Measurements from ENCODE around the gene DNM2. TPM values are rescaled to one million over a fixed set of nuclear protein-coding genes. Genes with fewer than 3 reads are reported as not detected.
"Not testable (repeated sequence)": the region's sequence is repeated elsewhere in the genome, so short reads cannot be mapped to it uniquely, and the experiment has no call there.

DNM2 gene
- total RNA-seq, 1 donor from 2014 or later: 38.3 TPM

DNA sequence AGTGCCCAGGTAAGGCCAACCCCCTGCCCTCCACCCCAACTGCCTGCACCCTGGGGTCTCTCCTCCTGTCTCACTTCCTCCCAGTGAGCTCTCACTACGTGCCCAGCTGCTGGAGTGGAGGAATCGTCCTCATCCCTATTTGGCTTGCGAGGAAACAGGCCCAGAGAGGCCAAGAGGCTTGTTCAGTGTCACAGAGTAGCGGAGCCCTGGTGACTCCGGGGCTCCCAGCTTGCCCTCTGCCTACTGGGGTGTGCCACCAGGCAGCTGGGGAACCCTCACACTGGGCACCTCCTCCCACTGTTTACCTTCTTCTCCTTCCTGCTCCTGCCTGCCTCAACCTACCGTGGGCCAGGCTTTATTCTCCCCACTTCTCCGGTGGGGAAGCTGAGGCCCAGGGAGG is 112.5 kb downstream of the DNM2 start:
- no peak for DNase-seq (ENCODE audit: low spot score in 2 of 2)
- FAIRE-seq: no peak

DNA sequence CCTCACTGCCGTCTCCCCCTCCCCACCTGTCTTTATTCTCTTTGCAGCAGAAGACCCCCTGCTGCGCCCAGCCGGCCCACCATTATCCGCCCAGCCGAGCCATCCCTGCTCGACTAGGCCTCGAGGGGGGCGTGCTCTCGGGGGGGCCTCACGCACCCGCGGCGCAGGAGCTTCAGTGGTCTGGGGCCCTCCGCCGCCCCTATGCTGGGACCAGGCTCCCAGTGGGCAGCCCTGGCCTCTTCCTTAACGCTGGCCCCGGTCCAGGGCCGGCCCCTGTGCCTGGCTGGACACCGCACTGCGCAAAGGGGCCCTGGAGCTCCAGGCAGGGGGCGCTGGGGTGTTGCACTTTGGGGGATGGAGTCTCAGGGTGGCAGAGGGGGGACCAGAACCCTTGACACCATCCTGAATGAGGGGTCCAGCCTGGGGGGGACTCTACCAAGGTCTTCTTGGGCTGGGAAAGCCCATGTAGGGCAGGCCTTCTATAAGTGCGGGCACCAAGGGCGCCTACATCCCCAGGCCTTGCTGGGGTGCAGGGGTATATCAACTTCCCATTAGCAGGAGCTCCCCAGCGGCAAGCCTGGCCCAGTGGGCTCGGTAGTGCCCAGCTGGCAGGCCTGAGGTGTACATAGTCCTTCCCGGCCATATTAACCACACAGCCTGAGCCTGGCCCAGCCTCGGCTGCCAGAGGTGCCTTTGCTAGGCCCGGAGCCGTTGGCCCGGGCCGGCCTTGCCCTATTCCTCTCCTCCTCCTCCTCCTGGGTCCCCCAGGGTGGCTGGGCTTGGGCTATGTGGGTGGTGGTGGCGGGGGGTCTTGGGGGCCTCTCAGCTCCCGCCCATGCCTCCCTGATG is 113.3 kb downstream of the DNM2 start:
- DNase-seq (ENCODE audit: low spot score in 2 of 2) (no peak), FAIRE-seq (no peak)

DNA sequence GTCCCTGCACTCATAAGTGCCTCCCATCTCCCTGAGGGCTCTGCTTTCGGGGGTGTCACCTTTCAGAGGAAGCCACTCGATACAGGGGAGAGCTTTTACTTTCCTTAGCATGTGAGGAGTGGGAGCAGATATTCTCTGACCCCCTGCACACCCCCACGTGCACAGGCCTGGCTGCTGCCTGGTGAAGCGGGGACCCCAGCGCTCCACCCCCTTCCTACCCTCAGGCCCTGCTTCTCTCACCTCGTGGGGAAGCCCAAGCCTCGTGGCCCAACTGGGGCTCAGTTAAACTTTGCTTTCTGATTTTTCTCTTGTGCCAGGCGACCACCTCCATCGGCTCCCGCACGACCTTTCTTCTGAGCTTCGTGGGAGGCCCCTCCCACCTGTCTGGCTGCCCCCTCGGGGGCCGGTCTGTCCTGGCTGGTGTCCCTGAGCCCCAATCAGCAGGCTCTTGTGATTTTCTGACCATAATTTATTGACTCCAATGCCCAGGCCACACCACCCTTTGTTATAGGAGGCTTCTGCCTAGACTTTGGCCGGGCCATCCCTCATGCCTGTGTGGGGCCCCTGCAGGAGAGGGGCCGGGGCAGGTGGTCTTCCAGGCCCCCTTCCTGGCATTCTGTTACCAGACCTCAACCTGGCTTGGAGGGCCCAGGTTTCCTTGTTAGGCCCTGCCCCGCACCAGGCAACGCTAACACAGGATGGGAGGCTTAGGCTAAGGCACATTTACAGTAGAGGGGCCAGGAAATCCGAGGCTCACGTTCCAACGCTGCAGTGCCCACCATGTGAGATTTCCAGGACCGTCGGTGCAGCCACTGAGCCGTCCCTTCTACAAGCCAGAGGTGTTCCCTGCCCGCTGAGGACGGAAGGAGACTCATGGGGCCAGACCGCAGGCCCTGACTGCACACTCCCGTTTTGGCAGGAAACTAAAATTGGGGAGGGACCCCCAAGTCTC is 114.4 kb downstream of the DNM2 start:
- FAIRE-seq (no peak), DNase-seq (ENCODE audit: low spot score in 2 of 2) (no peak)

DNA sequence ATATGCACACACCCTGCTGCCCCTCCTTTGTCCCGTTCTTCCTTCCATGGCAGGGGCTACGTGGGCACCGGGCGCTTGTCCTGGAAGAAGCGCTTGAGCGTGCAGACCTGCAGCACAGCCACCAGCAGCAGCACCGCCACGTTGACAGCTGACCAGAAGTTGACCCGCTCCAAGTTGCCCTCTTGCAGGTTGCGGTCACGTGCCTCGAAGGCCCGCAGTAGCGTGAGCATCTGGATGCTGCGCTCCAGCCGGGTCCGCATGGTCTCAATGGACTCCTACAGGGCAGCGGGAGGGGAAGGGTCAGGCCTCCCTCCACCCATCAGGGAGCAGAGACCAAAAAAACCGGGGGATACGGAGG is 115.0 kb downstream of the DNM2 start:
- no peak for DNase-seq (ENCODE audit: low spot score in 2 of 2)
- no peak for FAIRE-seq

DNA sequence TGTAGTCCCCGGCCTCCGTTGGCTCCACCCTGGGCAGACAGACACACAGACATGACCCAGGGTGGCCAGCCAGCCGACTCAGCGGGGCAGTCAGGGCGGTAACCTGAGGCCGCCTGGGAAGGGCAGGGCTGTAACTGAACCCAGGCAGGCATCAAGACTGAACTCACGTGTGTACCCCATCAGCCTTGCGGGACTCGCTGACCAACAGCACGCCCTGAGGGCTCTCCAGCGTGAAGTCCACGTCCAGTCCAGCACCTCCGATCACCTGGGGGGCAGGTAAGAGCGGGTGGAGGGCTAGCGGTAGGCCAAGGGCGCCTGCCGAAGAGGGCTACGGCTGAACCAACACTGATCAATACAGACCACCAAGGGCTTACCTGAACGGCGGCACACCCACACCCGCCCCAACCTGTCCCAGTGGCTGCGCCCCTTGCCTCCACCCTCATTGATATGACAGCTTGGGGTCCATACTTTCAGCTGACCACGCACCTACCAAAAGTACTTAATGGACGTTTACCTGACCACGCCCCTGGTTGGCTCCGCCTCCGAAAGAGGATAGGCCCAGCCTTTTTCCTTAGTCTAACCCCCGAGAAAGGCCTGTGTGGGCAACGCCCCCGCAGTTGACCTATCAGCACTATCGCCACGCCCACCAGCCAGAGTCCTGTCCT is 117.3 kb downstream of the DNM2 start:
- DNase-seq (ENCODE audit: low spot score in 2 of 2) (no peak), FAIRE-seq (no peak)

DNA sequence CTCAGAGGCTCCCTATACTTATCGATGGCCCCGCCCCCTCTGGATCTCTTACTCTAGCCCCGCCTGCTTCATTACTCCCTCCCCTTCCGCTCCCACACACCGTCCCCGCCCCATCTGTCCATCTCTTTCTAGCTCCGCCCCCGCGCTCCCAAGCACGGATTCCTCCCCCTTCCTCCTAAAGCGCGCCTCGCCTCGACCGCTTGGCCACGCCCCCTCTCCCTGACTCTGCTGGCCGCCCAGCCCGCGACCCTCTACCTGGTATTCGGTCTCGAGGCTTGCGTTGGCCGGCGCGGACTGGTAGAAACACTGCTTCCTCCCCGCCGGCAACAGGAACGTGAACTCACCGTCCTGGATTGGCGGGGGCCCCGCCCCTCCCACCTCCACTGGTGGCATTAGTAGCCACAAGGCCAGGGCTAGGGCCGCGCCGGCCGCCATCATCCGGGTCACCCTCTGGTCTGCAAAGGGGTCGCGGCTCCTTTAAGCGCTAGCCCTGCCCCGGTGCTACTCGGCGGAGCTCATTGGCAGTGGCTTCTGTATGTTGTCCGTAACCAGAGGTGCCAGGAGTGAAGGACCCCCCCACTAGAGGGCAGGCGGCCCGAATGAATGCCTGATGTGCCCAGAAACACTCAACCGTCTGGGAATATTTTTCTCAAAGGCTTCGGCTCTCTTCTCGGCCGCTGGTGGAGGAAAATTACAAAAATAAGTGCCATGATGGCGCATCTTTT is 118.0 kb downstream of the DNM2 start, which contains the start of gene TMED1:
TMED1 (minus strand) TSS at position 459 of the 725 bp plus-strand sequence; CDS start at position 438, 21 bp downstream.
- DNase-seq (ENCODE audit: low spot score in 2 of 2): peak; percentile 91 to 98
- no peak for FAIRE-seq

DNA sequence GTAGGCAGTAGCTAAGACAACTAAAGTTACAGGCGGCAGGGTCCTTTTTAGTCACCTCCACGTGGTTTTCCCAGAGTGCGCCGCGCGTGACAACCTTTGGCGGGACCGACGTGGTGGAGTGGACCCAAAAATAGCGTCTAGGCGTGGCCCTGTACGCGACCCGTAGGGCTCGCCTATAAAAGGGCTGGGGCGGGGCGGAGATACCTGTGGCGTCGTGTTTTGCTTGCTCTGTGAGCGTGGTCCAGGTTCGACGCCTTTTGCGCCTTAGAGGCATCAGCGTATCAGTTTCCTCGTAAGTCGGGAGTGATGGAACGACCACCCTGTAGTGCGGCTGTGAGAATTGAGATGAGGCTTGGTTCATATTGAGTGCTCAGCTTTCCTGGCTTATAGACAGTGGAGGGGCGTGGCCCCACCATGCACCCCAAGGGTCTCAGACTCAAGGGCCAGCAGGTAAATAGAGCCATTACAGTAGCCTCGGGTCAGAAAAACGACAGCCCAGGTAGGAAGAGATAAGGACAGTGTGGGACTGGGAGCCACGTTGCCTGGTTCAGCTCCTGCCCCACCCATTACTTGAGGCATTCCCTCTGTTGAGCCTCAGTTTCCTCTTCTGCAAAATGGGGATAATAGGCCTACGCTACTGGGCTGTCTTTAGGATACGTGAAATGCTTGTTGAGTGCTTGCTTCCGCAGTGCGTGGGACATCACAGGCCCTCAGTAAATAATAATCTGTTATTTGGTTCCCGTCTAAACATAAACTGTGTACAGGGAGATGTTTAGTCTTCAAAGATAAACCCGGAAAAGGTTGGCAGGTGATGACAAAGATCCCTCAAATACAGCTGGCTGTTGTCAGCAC is 118.8 kb downstream of the DNM2 start:
- FAIRE-seq (no peak), DNase-seq (ENCODE audit: low spot score in 2 of 2) (peak in 1 of 2 donors; percentile 76)

DNA sequence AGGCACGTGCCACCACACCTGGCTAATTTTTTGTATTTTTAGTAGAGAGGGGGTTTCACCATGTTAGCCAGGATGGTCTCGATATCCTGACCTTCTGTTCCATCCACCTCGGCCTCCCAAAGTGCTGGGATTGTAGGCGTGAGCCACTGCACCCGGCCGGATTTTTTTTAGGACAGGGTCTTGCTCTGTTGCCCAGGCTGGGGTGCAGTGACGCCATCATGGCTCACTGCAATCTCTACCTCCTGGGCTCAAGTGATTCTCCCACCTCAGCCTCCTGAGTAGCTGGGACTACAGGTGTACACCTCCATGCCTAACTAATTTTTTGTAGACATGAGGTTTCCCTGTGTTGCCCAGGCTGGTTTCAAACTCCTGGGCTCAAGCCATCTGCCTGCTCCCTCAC is 119.8 kb downstream of the DNM2 start:
- DNase-seq (ENCODE audit: low spot score in 2 of 2); FAIRE-seq: not testable (repeated sequence)

DNA sequence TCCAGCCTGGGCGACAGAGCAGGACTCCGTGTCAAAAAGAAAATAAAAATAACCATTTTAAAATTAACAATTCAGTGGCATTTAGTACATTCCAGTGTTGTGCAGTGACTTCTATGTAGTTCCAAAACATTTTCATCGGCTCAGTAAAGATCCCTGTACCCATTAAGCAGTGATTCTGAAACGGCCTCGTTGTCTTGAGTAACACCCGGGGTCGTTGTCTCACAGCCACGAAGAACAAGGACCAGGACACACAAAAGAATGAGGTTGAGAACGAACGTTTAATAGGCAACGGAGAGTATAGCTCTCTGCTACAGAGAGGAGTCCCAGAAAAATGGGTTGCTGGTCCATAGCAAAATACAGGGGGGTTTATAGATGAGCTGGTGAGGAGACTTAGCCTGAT is 120.5 kb downstream of the DNM2 start:
- DNase-seq (ENCODE audit: low spot score in 2 of 2) (no peak), FAIRE-seq (no peak)

DNA sequence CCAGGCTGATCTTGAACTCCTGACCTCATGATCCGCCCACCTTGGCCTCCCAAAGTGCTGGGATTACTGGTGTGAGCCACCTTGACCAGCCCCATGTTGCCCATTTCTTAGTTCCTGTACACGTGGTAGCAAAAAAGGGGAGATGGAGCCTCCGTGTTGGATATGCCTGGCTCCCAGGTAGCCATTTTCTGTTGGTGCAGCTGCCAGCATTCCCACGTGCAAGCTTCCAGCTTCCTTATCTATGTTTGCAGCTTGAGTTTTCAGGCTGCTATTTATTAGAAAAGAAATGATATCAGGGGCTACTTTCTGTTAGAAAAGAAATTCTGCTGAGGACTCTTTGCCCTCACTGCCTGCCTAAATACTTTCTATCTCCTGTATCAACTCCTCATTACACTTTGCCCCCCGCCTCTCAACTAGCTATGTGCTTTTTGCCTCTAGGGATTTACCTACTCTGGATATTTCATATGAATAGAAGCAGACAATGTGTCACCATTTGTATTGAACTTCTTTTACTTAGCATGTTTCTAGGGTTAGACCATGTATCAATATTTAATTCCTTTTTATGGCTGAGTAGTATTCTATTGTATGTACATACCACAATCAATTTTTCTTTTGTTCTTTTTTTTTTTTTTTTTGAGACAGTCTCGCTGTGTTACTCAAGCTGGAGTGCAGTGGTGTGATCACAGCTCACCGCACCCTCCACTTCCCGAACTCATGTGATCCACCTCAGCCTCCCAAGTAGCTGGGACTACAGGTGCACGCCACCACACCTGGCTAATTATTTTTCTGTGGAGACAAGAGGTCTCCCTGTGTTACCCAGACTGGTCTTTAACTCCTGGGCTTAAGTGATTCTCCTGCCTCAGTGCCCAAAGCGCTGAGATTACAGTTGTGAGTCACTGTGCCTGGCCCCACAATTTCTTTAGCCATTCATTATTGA is 121.5 kb downstream of the DNM2 start:
- FAIRE-seq (no peak), DNase-seq (ENCODE audit: low spot score in 2 of 2) (no peak)

DNA sequence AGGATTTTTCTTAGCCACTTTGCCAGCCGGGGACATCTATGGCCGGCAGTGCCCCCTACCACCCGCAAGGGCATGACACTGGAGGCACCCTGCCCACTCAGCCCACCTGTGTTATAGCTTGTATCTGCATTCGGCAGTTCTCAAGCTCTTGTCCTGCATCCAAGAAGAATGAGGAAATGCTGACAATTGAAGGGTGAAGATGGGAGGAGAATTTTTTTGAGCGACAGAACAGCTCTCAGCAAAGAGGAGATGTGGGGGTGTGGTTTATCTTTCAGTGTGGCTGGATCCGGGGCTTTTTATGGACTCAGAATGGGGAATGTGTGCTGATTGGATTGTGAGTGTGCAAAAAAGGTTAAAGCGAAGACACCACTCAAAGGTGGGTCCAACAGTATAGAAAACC is 124.9 kb downstream of the DNM2 start:
- FAIRE-seq (no peak), DNase-seq (ENCODE audit: low spot score in 2 of 2) (no peak)

DNA sequence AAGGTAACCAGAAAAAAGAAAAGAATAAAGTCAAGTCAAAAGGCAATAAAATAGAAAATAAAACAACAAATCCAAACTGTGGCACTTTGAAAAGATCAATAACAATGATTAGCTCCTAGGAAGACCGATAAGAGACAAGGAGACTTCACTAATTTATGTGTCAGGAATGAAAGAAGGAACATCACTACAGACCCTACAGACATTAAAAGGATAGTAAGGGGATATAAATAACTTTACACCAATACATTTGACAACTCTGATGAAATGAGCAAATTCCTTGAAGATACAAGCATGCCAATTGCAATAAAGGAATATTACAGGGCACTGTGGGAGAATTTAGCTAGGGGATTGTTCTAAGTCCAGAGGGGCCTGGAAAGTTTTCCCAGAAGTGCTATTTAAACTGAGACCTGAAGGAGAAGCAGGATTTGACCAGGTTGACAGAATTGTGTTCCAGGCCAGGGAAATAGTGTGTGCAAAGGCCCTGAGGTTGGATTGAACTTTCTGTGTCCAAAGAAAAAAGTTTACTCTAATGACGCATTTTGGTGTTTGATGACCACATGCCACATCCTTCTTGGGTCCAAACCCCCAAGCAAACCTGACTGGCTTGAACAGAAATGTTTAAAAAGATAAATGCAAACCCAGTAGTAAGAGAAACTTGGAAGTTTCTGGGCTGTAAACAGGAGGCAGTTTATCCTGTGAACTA is 128.8 kb downstream of the DNM2 start:
- no peak for FAIRE-seq
- no peak for DNase-seq (ENCODE audit: low spot score in 2 of 2)

DNA sequence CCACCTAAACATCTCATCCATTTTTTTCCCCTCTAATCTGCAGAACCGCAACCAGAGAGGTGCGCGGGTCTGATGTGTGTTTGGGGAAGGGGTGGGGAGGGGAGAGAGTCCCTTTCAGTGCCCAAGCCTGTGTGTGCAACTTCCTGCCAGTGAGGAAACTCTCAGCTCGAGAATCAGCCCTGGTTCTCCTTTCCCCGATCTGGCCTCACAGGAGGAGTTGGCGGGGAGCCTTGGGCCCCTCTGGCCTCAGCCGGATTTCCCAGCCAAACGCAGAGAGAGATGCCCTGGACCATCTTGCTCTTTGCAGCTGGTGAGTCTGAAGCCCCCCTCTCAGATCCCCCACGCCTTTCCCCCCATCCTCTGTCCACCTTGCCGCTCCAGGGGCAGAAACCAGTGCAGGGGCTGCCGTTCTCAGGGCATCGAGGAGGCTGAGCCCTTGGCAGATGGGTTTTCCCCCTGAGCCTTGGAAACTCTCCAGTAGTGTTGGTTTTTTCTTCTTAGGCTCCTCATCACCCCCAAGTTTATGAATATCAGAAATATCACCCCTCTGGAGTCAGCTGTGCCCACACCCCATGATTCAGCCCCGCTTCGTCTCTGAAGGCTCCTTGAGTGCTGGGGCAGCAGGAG is 130.5 kb downstream of the DNM2 start, which contains the start of gene C19orf38:
C19orf38 (plus strand) TSS at position 186 of the 627 bp plus-strand sequence; CDS start at position 280, 94 bp downstream.
- FAIRE-seq (no peak), DNase-seq (ENCODE audit: low spot score in 2 of 2) (no peak)

DNA sequence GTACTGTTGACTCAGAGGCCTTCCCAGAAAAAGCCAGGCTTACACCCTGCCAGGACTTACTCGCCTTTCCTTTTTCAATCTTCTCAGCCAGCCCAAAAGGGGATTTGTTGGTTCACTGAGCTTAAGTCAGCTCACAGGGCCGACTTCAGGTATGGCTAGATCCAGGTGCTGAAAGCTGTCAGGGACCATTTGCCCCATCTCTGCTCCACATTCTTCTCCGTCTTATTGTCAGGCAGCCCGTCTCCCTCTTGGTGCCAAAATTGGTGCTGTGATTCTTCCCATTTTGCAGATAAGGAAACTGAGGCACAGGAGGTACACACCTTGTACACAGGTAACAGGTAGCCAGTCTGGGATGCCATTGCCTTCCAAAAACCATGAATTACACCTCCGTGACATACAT is 132.8 kb downstream of the DNM2 start:
- FAIRE-seq (no peak), DNase-seq (ENCODE audit: low spot score in 2 of 2) (no peak)

DNA sequence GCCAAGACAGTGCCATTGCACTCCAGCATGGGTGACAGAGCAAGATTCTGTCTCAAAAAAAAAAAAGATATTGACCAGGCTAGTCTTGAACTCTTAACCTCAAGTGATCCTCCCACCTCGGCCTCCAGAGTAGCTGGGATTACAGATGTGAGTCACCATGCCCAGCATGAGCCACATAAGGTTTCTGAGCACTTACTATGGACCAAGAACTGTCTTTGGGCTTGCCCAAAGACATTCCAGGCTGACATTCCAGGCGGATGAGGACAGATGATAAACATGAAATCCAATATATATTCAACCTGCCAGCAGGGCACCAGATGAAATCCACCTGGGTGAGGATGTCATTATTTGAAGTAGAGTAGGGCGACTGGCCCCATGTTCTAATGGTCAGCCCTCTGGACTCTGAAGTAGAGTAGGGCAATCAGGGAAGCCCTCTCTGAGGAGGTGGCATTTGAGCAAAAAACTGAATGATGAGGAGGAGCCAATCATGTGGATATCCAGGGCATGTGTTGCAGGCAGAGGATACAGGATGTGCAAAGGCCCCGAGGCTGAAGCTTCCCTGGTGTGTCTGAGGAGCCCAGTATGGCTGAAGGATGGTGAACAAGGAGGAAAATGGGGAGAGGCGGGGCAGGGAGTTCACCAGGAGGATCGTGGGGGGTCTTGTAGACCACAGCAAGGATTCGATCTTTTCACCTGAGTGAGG is 134.4 kb downstream of the DNM2 start:
- no peak for DNase-seq (ENCODE audit: low spot score in 2 of 2)
- no peak for FAIRE-seq

DNA sequence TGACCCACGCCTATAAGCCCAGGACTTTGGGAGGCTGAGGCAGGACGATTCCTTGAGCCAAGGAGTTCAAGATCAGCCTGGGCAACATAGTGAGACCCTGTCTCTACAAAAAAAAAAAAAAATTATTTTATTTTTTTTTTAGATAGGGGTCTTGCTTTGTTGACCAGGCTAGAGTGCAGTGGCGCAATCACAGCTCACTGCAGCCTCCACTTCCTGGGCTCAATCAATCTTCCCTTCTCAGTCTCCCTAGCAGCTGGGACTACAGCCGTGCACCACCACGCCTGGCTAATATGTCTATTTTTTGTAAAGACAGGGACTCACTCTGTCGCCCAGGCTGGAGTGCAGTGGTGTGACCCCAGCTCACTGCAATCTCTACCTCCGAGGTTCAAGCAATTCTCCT is 135.1 kb downstream of the DNM2 start:
- FAIRE-seq (no peak), DNase-seq (ENCODE audit: low spot score in 2 of 2) (no peak)
